ENCODE measurements around the gene MC3R.

MC3R gene

GRCh38 chr20:56268536-56268935, 20.0 kb downstream of the MC3R start:
- DNase-seq (ENCODE audit: low read depth in 1 of 2, low spot score in 1 of 2): no peak
- H3K27ac ChIP-seq (replicated peaks): no peak overlapping the region
- TF ChIP-seq GABPA (IDR thresholded peaks at IDR 0.05; ENCODE audit: low read depth) (no peak), POLR2AphosphoS5 (IDR thresholded peaks at IDR 0.05; ENCODE audit: low read depth) (no peak), SPI1 (IDR thresholded peaks at IDR 0.05; ENCODE audit: borderline replicate concordance, low read depth) (no peak), CTCF (IDR thresholded peaks at IDR 0.05; ENCODE audit: insufficient read depth, low read length) (no peak), REST (IDR thresholded peaks at IDR 0.05; ENCODE audit: insufficient replicate concordance, low read depth) (no peak)
- H3K4me3 ChIP-seq (replicated peaks; ENCODE audit: insufficient read depth, low read length): no peak overlapping the region
- H3K27me3 ChIP-seq (ENCODE audit: insufficient read depth, poor library complexity, severe bottlenecking): no peaks in the 10 kb centered on the region

- H3K27me3 ChIP-seq (ENCODE audit: insufficient read depth, poor library complexity, severe bottlenecking): no peaks in the 10 kb centered on the region
- no peak for DNase-seq (ENCODE audit: low read depth in 1 of 2, low spot score in 1 of 2)
- H3K4me3 ChIP-seq (replicated peaks; ENCODE audit: insufficient read depth, low read length): no peak overlapping the region
- no peak for TF ChIP-seq GABPA (IDR thresholded peaks at IDR 0.05; ENCODE audit: low read depth)
- no peak for TF ChIP-seq POLR2AphosphoS5 (IDR thresholded peaks at IDR 0.05; ENCODE audit: low read depth)
- TF ChIP-seq SPI1 (IDR thresholded peaks at IDR 0.05; ENCODE audit: borderline replicate concordance, low read depth): no peak
- H3K27ac ChIP-seq (replicated peaks): no peak overlapping the region
Measured at GRCh38 chr20:56271974-56272373, 23.4 kb downstream of the MC3R start.

- TF ChIP-seq SPI1 (IDR thresholded peaks at IDR 0.05; ENCODE audit: borderline replicate concordance, low read depth) (no peak), CTCF (IDR thresholded peaks at IDR 0.05; ENCODE audit: insufficient read depth, low read length) (no peak), GABPA (IDR thresholded peaks at IDR 0.05; ENCODE audit: low read depth) (no peak), POLR2AphosphoS5 (IDR thresholded peaks at IDR 0.05; ENCODE audit: low read depth) (no peak), REST (IDR thresholded peaks at IDR 0.05; ENCODE audit: insufficient replicate concordance, low read depth) (no peak)
- DNase-seq (ENCODE audit: low read depth in 1 of 2, low spot score in 1 of 2): no peak
- no peaks in the 10 kb centered on the region for H3K27me3 ChIP-seq (ENCODE audit: insufficient read depth, poor library complexity, severe bottlenecking)
- H3K27ac ChIP-seq (replicated peaks): no peak overlapping the region
- H3K4me3 ChIP-seq (replicated peaks; ENCODE audit: insufficient read depth, low read length): no peak overlapping the region
Measured at GRCh38 chr20:56273491-56273890, 25.0 kb downstream of the MC3R start.

DNA sequence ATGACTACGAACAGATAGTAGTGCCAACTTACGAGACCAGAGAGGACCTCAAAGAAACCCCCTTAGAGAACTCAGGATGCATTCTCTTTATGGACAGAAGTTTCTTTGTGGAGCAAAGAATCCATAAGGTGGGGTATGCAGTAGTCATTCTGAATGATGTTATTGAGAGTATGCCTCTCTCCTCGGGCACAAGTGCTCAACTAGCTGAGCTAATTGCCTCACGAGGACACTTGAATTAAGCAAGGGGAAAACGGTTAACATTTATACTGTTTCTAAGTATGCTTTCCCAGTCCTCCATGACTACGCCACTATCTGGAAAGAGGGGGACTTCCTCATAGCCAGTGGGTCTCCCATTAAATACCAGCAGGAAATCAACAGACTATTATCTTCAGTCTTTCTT, 25.6 kb downstream of the MC3R start:
- H3K27ac ChIP-seq (replicated peaks): no peak overlapping the region
- TF ChIP-seq CTCF (IDR thresholded peaks at IDR 0.05; ENCODE audit: insufficient read depth, low read length) (no peak), POLR2AphosphoS5 (IDR thresholded peaks at IDR 0.05; ENCODE audit: low read depth) (no peak), REST (IDR thresholded peaks at IDR 0.05; ENCODE audit: insufficient replicate concordance, low read depth) (no peak), GABPA (IDR thresholded peaks at IDR 0.05; ENCODE audit: low read depth) (no peak)
- no peak overlapping the region for H3K4me3 ChIP-seq (replicated peaks; ENCODE audit: insufficient read depth, low read length)
- no peaks in the 10 kb centered on the region for H3K27me3 ChIP-seq (ENCODE audit: insufficient read depth, poor library complexity, severe bottlenecking)
- DNase-seq (ENCODE audit: low read depth in 1 of 2, low spot score in 1 of 2): no peak
